ENCODE measurements around the gene PRICKLE3. TPM values are rescaled to one million over a fixed set of nuclear protein-coding genes. Genes with fewer than 3 reads are reported as not detected.
"Not testable (repeated sequence)": the region's sequence is repeated elsewhere in the genome, so short reads cannot be mapped to it uniquely, and the experiment has no call there.

Gene PRICKLE3
- total and polyA plus RNA-seq, 2 of the 4 experiments (the other 2 are of a cell fraction) = 3.4 to 6.4 TPM

DNA sequence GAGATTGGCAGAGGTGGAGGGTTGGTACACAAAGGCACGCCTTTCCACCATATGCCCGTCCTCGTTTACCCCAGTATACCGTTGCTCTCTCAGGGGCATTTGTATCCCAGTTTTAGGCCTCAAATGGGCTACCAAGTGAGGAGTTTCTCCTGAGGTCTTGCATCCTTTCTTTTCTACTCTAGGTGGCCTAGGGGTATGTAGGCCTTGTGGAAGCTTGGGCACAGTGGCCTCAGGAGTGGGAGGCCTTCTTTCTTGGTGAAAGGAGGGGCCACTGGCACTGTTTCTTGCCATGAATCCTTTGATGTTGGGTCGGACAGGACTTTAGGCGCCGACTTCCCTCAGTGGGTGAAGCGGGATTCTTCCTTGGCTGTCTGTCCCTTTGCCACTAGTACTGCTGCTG is 38.9 kb downstream of the PRICKLE3 start:
- H3K9ac ChIP-seq (ENCODE audit: low read depth, low read length) = no peak overlapping the region
- H3K4me2 ChIP-seq (ENCODE audit: low read depth, low read length) = no peak overlapping the region
- ATAC-seq (ENCODE audit: low read depth) = no peak
- no peak overlapping the region for H4K8ac ChIP-seq (ENCODE audit: low read depth in 2 of 2, low read length in 2 of 2)
- H3K14ac ChIP-seq (replicated peaks; ENCODE audit: low read depth, low read length) = no peak overlapping the region
- H2AK5ac ChIP-seq (ENCODE audit: low read depth, low read length) = no peak overlapping the region
- H3K36me3 ChIP-seq (ENCODE audit: control insufficient read depth, insufficient read depth, low read length) = no peaks in the 10 kb centered on the region
- H3K4me3 ChIP-seq (ENCODE audit: insufficient read depth, low read depth, low read length) = no peak overlapping the region
- CTCF ChIA-PET = no interaction called here
- no TSS peak for BruUV-seq (replicated peaks)
- no peaks in the 10 kb centered on the region for H4K20me1 ChIP-seq (ENCODE audit: insufficient read depth, low read length)
- dilution Hi-C loops (cut with HindIII; ENCODE audit: low sequenced_read_pairs, unreplicated experiment) = no loop called here
- H4K91ac ChIP-seq (ENCODE audit: insufficient read depth, low read depth, low read length) = no peak overlapping the region
- H3K27me3 ChIP-seq (ENCODE audit: control insufficient read depth, insufficient read depth, low read length) = no peaks in the 10 kb centered on the region
- DNase-seq = no peak
- H3K9me3 ChIP-seq (ENCODE audit: control insufficient read depth, insufficient read depth, low read length) = no peaks in the 10 kb centered on the region
- no peak overlapping the region for H2BK5ac ChIP-seq (ENCODE audit: low read depth, low read length, poor library complexity, severe bottlenecking)
- H4K5ac ChIP-seq (ENCODE audit: low read depth, low read length) = no peak overlapping the region
- no peak overlapping the region for H3K18ac ChIP-seq (ENCODE audit: low read depth, low read length)
- H3K79me1 ChIP-seq (ENCODE audit: low read depth in 1 of 2, low read length in 2 of 2) = no peaks in the 10 kb centered on the region
- no peak overlapping the region for H3K23ac ChIP-seq (ENCODE audit: low read depth, low read length)
- H3K4ac ChIP-seq (ENCODE audit: low read depth, low read length) = no peak overlapping the region
- no CpG with 5 or more reads among the region's 8 CpGs for WGBS, 2 experiments (ENCODE audit: extremely low coverage in 2 of 2, insufficient read length in 1 of 2)
- H2BK120ac ChIP-seq (ENCODE audit: low read depth, low read length) = no peak overlapping the region
- no peak overlapping the region for H3K27ac ChIP-seq (ENCODE audit: insufficient read depth, low read length)
- in situ Hi-C loops (cut with MboI; ENCODE audit: low sequenced_read_pairs) = no loop called here
- no peak overlapping the region for H2AK9ac ChIP-seq (replicated peaks; ENCODE audit: low read depth, low read length, poor library complexity)
- H2AFZ ChIP-seq (replicated peaks; ENCODE audit: low read length, poor library complexity) = no peak overlapping the region
- intact Hi-C loops (cut with micrococcal nuclease) = no loop called here
- POLR2A ChIA-PET (ENCODE audit: unreplicated experiment) = no interaction called here
- no peaks in the 10 kb centered on the region for H3K4me1 ChIP-seq (ENCODE audit: control insufficient read depth, insufficient read depth, low read length)
- no peak overlapping the region for H2BK20ac ChIP-seq (ENCODE audit: low read depth, low read length)
- no peaks in the 10 kb centered on the region for H3K9me1 ChIP-seq (ENCODE audit: insufficient read depth, low read length)
- H3K56ac ChIP-seq (ENCODE audit: extremely low read depth, insufficient read depth, low read length) = no peak overlapping the region
- TF ChIP-seq, protein P1, sequence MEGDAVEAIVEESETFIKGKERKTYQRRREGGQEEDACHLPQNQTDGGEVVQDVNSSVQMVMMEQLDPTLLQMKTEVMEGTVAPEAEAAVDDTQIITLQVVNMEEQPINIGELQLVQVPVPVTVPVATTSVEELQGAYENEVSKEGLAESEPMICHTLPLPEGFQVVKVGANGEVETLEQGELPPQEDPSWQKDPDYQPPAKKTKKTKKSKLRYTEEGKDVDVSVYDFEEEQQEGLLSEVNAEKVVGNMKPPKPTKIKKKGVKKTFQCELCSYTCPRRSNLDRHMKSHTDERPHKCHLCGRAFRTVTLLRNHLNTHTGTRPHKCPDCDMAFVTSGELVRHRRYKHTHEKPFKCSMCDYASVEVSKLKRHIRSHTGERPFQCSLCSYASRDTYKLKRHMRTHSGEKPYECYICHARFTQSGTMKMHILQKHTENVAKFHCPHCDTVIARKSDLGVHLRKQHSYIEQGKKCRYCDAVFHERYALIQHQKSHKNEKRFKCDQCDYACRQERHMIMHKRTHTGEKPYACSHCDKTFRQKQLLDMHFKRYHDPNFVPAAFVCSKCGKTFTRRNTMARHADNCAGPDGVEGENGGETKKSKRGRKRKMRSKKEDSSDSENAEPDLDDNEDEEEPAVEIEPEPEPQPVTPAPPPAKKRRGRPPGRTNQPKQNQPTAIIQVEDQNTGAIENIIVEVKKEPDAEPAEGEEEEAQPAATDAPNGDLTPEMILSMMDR (conservative IDR thresholded peaks at IDR 0.05; ENCODE audit: low read depth, low read length) = no peak
- TF ChIP-seq FOS (IDR thresholded peaks at IDR 0.05; ENCODE audit: low read depth, low read length) (no peak), RAD21 (IDR thresholded peaks at IDR 0.05; ENCODE audit: low read length) (no peak), NFE2L2 (IDR thresholded peaks at IDR 0.05; ENCODE audit: low read depth, low read length) (no peak), CEBPB (IDR thresholded peaks at IDR 0.05; ENCODE audit: low read depth, low read length) (no peak), RCOR1 (IDR thresholded peaks at IDR 0.05; ENCODE audit: insufficient replicate concordance, low read length) (no peak), RFX5 (IDR thresholded peaks at IDR 0.05; ENCODE audit: low read depth, low read length) (no peak), CHD1 (IDR thresholded peaks at IDR 0.05; ENCODE audit: low read depth, low read length) (no peak), POLR2A (IDR thresholded peaks at IDR 0.05; ENCODE audit: low read depth, low read length) (no peak), BHLHE40 (IDR thresholded peaks at IDR 0.05; ENCODE audit: low read depth, low read length) (no peak)
- no peak overlapping the region for H2BK15ac ChIP-seq (ENCODE audit: low read depth, low read length)

DNA sequence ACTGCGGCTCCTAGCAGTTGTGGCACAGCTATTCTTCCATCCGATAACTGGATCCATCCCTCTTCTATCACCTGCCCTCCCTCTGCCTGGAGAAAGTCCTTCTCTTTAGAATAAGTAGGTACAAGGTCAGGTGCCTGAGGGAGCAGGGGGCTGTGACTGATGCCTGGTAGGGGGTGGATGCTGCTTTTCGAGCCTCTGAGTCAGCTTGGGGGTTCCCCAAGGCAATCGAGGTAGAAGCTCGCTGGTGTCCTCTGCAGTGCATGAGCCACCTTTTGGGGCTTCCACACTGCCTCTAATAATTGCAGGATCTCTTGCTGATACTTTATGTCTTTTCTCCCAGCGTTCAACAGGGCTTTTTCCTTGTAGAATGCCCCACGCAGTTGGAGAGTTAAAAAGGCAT is 43.0 kb downstream of the PRICKLE3 start:
- H2AK9ac ChIP-seq (replicated peaks; ENCODE audit: low read depth, low read length, poor library complexity); H3K4me1 ChIP-seq (ENCODE audit: control insufficient read depth, insufficient read depth, low read length); H3K27ac ChIP-seq (ENCODE audit: insufficient read depth, low read length); BruUV-seq (replicated peaks); in situ Hi-C loops (cut with MboI; ENCODE audit: low sequenced_read_pairs); intact Hi-C loops (cut with micrococcal nuclease); H2BK5ac ChIP-seq (ENCODE audit: low read depth, low read length, poor library complexity, severe bottlenecking); ATAC-seq (ENCODE audit: low read depth); DNase-seq; H3K36me3 ChIP-seq (ENCODE audit: control insufficient read depth, insufficient read depth, low read length); H3K4me3 ChIP-seq (ENCODE audit: insufficient read depth, low read depth, low read length); H3K4ac ChIP-seq (ENCODE audit: low read depth, low read length); H2AK5ac ChIP-seq (ENCODE audit: low read depth, low read length); H3K9me1 ChIP-seq (ENCODE audit: insufficient read depth, low read length); H4K20me1 ChIP-seq (ENCODE audit: insufficient read depth, low read length); H2AFZ ChIP-seq (replicated peaks; ENCODE audit: low read length, poor library complexity); H2BK20ac ChIP-seq (ENCODE audit: low read depth, low read length); H3K79me1 ChIP-seq (ENCODE audit: low read depth in 1 of 2, low read length in 2 of 2); H4K91ac ChIP-seq (ENCODE audit: insufficient read depth, low read depth, low read length); H3K18ac ChIP-seq (ENCODE audit: low read depth, low read length); H3K56ac ChIP-seq (ENCODE audit: extremely low read depth, insufficient read depth, low read length); H3K14ac ChIP-seq (replicated peaks; ENCODE audit: low read depth, low read length); H3K9ac ChIP-seq (ENCODE audit: low read depth, low read length); H2BK15ac ChIP-seq (ENCODE audit: low read depth, low read length); H2BK120ac ChIP-seq (ENCODE audit: low read depth, low read length); H4K5ac ChIP-seq (ENCODE audit: low read depth, low read length); dilution Hi-C loops (cut with HindIII; ENCODE audit: low sequenced_read_pairs, unreplicated experiment); H3K27me3 ChIP-seq (ENCODE audit: control insufficient read depth, insufficient read depth, low read length); H3K23ac ChIP-seq (ENCODE audit: low read depth, low read length); H4K8ac ChIP-seq (ENCODE audit: low read depth in 2 of 2, low read length in 2 of 2); POLR2A ChIA-PET (ENCODE audit: unreplicated experiment); H3K4me2 ChIP-seq (ENCODE audit: low read depth, low read length): not testable (repeated sequence)
- peaks cover 16% of the 10 kb centered on the region for H3K9me3 ChIP-seq (ENCODE audit: control insufficient read depth, insufficient read depth, low read length)
- CTCF ChIA-PET = interaction anchor here (1.2 kb wide), 1 partner anchor 16 kb away, joined by 3 read pairs; no protein-coding TSS in a partner anchor
- WGBS, 2 experiments (ENCODE audit: extremely low coverage in 2 of 2, insufficient read length in 1 of 2) = no CpG with 5 or more reads among the region's 7 CpGs
